Brain pericyte (primary cell): Measurements from ENCODE around the gene FBXW2.

Experiments
- DNase-seq: peaks from one replicate; pipeline ENCODE4 v3.0.0-alpha.2; 2012; ENCODE audit warnings: low read depth, low spot score

The FBXW2 gene

GRCh38 chr9:120742951-120743416 is 50.2 kb downstream of the FBXW2 start:
- DNase-seq: no peak

- DNase-seq: no peak
These were observed 51.5 kb downstream of the FBXW2 start for GRCh38 chr9:120741701-120742100.

- DNase-seq: no peak
These were observed 52.0 kb downstream of the FBXW2 start for GRCh38 chr9:120741191-120741590.

DNA sequence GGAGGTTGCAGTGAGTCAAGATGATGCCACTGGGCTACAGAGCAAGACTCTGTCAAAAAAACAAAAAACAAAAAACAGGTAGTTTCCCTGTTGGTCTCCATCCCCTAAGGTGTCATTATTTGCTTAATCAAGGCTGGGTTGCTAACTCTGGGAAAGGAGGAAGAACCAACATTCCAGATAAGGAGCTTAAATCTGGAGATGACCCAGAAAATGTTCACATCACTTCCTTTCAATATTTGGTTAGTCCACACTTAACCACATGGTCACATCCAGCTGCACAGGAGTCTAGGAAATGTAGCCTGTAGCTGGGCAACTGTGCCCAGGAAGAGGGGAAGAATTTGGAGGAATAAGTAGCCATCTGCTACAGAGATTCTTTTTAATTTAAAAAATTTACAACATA is 53.1 kb downstream of the FBXW2 start:
- no peak for DNase-seq

DNA sequence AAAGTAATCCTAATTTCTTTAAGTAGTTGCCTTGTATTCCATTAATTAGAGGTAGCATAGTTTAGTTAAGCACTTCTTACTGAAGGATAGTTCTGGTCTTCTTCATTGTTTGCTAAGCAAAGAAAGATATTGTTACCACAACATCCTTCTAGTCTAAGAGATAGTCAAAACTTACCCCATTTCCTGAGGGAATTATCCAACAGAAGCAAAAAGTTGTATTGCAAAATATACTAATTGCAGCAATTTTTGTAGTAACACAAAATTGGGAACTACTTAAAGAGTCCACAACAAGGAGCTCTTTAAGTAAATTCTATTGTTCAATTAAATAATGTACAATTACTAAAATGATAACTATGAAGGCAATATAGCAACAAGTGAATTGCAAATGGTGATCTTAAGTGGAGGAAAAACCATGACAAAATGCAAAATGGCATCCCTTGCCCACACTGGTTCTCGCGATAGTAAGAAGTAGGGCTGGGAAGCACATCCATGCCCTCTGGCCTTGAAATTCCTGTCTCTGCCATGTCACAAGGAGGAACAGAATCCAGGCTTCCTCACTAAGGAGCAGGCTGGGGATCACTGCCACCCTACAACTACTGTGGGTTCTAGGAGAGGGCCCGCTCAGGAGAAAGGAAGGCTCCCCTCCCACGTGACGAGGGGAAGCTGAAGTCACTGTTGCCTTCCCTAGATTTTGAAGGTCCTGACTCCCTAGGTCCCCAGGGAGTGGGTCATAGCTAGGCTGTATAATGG is 55.6 kb downstream of the FBXW2 start:
- no peak for DNase-seq

- DNase-seq: no peak
These were observed 56.3 kb downstream of the FBXW2 start for GRCh38 chr9:120736881-120737280.

DNA sequence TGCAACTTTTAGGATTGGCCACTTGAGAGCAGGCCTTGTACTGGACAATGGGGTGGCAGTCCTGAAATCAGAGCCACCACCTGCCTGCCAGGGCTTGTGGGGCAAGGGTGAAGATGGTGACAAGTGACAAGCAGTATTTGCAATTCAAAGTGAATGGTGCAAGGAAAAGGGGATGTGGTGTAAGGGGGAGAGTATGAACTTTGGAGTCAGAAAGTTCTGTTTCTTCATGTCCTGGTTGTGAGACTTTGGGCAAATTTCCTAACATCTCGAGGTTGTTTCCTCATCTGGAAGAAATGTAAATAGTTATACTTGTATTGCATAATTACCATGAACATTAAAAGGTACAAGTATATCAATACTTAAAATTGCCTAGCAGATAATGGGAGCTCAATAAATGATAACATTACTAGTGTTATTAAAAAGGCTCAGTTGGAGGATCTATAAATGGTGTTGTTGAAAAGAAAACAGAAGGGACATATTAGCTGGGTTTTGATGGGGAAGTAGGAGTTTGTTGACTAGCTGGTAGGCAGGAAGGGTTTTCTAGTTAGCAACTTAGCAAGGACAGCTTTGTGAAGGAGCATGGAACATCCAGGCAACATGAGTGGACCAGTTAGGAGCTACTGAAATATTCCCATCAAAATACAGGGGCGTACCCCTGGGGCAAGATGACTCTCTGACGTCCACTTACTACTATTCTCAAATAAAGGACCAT is 57.6 kb downstream of the FBXW2 start:
- no peak for DNase-seq

- DNase-seq: no peak
These were observed 58.4 kb downstream of the FBXW2 start for GRCh38 chr9:120734607-120735410.

DNA sequence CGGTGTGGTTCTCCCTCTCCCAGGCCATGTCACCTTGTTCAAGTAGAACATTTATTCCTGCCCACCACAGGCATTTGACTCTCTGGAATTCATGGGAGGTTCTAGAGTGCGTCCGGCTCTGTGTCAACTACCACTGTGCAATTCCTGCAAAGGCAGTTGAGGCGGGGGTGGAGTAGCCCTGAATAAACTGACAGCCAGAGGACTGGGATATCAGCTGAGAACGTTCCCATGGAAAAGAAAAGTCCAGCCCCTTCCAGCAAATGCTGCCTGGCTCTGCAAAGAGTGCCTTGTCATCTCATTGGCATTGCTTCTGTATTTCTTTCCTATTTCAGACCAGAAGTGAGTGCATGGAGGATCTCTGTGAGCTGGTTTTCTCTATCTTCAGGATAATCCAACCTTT is 60.0 kb downstream of the FBXW2 start:
- DNase-seq: no peak

DNA sequence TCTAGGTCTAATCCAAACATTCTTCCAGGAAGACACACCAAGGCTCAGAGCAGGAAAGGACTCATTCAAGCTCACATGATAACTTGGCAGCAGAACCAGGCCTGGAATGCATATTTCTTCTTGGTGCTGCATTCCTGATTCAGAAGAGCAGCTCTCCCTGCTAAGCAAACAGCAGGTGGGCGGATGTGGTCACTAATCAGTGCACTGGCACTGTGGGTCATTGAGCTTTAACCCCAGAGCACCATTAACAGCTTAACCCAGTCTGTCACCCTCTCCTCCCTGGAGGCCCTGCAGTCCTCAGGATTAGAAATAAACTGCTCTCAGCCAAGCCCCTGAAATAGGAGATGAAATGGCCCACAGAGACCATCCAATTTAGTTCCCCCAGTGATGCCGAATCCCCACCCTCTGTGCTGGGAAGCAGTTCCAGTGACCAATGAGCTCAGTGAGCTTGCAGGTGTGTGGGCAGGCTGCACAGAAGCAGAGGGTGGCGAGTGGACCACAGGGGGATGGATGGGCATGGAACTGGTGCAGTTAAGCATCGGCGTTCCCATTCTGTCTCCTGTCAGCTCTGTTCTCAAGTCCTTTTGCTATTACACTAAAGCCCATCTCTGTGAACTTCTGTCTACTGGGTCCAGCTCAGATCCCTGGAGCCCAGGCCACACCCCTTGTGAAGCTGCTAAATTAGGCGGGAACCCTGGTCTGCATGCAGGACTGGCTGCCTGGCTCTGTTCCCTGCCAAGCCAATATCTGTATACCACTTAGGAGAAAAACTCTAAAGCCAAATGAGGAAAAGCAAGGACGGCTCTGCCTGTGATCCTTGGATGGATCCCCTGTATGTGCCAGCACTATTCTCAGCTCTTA is 62.3 kb downstream of the FBXW2 start:
- no peak for DNase-seq

- DNase-seq: no peak
These were observed 63.4 kb downstream of the FBXW2 start for GRCh38 chr9:120729791-120730241.

DNA sequence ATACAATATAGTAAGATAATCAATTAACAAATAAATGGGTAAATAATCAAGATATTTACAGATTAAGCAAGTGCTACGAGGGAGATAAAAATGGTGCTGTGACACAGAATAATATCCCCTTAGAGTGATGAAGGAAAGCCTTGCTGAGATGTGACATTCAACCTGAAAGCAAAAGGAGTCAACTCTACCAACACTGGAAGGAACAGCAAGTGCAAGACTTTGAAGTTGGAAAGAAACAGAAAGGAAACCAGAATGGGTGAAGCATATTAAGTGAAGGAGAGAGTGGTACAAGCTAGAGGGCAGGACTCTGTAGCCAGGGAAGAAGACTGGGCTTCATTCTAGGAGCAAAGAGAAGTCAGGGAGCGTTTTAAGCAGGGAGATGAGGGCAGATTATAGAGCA is 66.7 kb downstream of the FBXW2 start:
- DNase-seq: no peak

GRCh38 chr9:120725907-120726306 is 67.3 kb downstream of the FBXW2 start:
- DNase-seq: no peak

- DNase-seq: no peak
These were observed 68.3 kb downstream of the FBXW2 start for GRCh38 chr9:120724757-120725400.

DNA sequence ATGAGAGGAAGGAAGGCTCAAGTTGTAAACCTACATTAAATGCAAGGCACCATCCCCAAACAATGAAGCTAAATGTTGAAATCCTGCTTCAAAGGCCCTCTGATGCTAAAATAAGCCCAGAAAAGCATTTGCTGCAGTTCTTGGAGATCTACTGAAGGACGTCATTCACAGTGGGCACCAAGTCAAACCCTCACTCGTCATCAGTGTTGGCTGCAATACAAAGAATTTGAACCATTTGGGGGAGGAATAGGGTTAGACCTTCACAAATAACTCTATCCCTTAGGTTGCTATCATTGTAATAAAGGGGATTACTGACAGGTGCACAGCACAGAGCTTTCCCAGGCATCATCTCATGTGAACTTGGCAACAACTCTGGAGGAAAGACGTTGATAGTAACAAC is 69.7 kb downstream of the FBXW2 start:
- DNase-seq: no peak

GRCh38 chr9:120720404-120720803 is 72.8 kb downstream of the FBXW2 start:
- no peak for DNase-seq

DNA sequence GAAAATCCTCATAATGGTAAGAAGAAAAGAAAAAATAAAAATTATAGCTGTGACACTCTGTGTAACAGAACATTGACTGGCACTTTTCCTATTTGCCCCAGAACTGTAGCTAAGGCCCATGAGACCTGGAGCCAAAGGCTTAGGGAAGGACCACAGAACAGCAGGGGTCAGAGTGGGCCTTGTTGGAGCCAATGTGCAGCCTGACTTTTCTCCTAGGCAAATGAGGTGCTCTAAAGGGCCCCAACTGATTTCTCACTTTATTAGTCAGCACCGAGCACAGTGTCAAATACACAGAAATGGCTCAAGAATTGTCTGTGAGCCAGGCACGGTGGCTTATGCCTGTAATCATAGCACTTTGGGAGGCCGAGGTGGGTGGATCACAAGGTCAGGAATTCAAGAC is 74.9 kb downstream of the FBXW2 start:
- no peak for DNase-seq

DNA sequence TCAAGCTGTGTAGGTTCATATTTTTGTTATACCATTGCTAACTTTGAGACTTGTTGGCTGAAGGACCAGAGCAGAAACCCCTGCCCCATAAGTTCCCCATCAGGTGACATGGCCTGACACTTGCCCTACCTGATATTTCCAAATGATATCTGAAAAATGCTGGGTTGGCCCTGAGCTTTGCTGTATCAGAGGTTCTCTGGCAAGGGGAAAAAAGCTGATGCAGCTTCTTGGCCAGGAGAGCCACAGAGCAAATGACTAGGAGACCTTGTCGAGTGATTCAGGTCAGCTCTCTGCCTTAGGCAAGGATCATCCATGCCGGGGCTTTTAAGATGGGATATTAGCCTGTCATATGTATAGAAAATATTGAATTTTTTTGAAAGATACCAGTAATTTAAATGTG is 76.0 kb downstream of the FBXW2 start:
- no peak for DNase-seq

DNA sequence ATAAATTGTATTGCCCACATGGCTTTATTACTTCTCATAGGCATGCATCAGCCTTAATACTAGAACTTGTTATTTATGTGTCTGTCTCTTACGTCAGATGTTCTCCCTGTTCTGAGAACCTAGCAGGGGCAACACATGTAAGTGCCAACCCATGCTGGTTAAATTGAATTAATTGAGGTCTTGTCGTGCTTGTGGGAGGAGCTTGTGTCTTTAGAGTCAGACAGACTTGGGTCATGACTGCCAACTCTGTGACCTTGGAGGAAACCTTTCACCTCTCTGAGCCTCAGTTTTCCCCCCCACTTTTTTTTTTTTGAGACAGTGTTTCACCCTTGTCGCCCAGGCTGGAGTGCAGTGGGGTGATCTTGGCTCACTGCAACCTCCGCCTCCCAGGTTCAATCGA is 76.7 kb downstream of the FBXW2 start:
- no peak for DNase-seq

DNA sequence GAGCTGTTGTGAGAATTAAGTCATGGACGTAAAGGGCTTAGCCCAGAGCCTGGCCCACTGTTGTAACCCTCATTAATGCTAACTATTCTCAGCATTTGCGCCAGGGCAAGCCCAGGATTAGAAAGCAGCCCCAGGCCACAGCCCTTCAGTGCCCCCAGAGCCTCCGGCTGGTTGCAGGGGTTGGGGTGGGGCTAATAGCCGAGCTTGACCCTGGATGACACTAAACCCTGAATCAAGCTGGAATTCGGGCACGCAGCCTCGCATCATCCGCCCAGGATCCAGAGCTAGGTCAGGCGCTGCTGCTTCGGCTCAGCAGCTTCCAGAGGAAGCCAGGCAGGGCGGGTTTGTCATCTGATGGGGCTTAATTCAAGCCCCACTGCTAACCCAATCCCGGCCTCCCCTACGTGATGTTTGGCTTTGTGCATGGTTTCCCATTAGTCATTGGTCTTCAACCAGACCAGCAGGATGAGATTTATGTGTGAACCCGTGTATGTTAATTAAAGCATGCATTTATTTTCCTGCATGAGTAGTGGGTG is 77.8 kb downstream of the FBXW2 start:
- no peak for DNase-seq
